NB4 (cell line): ENCODE results near the gene CKAP5.

Experiments
- DNase-seq: peaks from one replicate; pipeline ENCODE4 v3.0.0; 2010; ENCODE audit warnings: low read depth
- H3K4me3 ChIP-seq: one replicate; pipeline ENCODE4 v1.5.1; 2011; ENCODE audit warnings: mild to moderate bottlenecking, low read depth, low read length, moderate library complexity
- MAX ChIP-seq: IDR thresholded peaks from 2 replicates; pipeline ENCODE4 v1.6.1; 2011; ENCODE audit warnings: low read depth, low read length
- MYC ChIP-seq: IDR thresholded peaks from 2 replicates; pipeline ENCODE4 v1.6.1; 2011; ENCODE audit warnings: low read depth, low read length
- POLR2A ChIP-seq: IDR thresholded peaks from 2 replicates; pipeline ENCODE4 v1.6.1; 2011; ENCODE audit warnings: mild to moderate bottlenecking; ENCODE audit not compliant: insufficient read length; ENCODE audit errors: extremely low read depth
- TF ChIP-seq, protein P1 (sequence below): IDR thresholded peaks from one replicate; pipeline ENCODE4 v1.5.1; 2012; ENCODE audit warnings: low read depth, low read length

Gene CKAP5

GRCh38 chr11:46877580-46877979 lies 31.5 kb upstream of the CKAP5 start:
- DNase-seq: no peak
- H3K4me3 ChIP-seq: no peak overlapping the region
- TF ChIP-seq MAX: no peak
- no peak for TF ChIP-seq MYC
- TF ChIP-seq, protein P1, sequence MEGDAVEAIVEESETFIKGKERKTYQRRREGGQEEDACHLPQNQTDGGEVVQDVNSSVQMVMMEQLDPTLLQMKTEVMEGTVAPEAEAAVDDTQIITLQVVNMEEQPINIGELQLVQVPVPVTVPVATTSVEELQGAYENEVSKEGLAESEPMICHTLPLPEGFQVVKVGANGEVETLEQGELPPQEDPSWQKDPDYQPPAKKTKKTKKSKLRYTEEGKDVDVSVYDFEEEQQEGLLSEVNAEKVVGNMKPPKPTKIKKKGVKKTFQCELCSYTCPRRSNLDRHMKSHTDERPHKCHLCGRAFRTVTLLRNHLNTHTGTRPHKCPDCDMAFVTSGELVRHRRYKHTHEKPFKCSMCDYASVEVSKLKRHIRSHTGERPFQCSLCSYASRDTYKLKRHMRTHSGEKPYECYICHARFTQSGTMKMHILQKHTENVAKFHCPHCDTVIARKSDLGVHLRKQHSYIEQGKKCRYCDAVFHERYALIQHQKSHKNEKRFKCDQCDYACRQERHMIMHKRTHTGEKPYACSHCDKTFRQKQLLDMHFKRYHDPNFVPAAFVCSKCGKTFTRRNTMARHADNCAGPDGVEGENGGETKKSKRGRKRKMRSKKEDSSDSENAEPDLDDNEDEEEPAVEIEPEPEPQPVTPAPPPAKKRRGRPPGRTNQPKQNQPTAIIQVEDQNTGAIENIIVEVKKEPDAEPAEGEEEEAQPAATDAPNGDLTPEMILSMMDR: no peak
- no peak for TF ChIP-seq POLR2A

GRCh38 chr11:46876471-46876870 lies 30.4 kb upstream of the CKAP5 start:
- H3K4me3 ChIP-seq: no peak overlapping the region
- TF ChIP-seq, protein P1: no peak
- TF ChIP-seq POLR2A (no peak), MAX (no peak), MYC (no peak)
- no peak for DNase-seq

GRCh38 chr11:46874586-46874985 lies 28.5 kb upstream of the CKAP5 start:
- no peak for TF ChIP-seq MAX
- TF ChIP-seq, protein P1: no peak
- DNase-seq: no peak
- H3K4me3 ChIP-seq: no peak overlapping the region

DNA sequence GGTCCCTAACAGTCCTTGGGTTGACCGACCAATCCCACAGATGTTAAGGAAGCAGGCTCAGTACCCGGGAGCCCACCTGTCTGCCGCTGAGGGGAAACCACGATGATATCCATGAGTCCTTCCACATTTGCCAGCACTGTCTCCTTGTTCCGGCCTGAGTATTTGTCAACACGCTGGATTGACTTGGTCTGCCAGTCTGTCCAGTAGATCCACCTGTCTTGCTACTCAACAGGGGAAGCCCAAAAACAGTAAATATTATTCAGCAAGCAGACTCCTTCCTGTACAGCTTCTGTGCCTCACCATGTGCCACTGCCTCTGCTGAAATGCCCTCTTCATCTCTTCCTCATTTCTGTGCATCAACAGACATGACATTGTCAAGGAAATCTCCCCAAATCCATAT lies 22.8 kb upstream of the CKAP5 start:
- no peak for DNase-seq
- TF ChIP-seq POLR2A (no peak), MYC (no peak), MAX (no peak)
- TF ChIP-seq, protein P1: no peak
- no peak overlapping the region for H3K4me3 ChIP-seq

DNA sequence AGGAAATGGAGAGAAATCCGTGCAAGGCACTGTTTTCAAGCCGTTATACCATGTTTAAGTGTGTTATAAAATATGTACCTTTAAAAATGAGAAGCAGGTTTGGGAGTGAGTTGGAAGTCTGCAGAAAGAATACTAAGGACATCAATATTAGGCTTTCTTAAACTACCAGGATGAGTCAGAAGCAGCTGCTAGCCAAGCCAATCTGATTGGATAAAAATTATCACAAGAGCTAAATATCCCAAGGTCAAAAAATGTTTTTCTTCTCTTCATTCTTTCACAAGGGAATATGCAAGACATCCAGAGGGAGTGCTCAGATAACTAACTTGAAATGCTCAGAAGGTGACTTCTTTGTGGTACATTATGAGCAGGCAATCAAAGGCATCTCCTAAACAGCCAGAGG lies 19.3 kb upstream of the CKAP5 start:
- no peak overlapping the region for H3K4me3 ChIP-seq
- no peak for DNase-seq
- TF ChIP-seq POLR2A: no peak
- TF ChIP-seq MAX: no peak
- TF ChIP-seq, protein P1: no peak
- TF ChIP-seq MYC: no peak

DNA sequence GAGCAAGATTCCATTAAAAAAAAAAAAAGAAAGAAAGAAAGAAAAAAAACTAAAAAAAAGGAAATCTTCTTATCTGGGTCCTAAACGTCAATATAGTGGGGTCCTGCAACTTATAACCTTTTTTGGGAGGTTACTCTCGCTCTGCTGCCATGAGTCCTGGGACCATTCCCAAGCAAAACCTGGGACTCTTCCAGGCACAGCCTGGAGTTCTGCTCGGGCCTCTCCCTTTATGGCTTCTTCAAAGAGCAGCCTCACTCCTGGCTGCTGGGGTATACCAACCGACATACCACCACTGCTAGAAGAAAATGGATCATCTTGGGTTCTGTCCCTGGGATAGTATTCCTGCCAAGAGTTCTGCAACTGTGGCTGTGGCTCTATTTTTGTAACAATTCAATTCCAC lies 14.1 kb upstream of the CKAP5 start:
- TF ChIP-seq MYC: no peak
- TF ChIP-seq, protein P1: no peak
- no peak for TF ChIP-seq MAX
- TF ChIP-seq POLR2A: no peak
- no peak overlapping the region for H3K4me3 ChIP-seq
- DNase-seq: no peak
